Stimulated activated CD8-positive, alpha-beta memory T cell treated with anti-CD3 and anti-CD28 coated beads, Interleukin-2, amount 100 ng/mL, for 1 hour (primary cell): ENCODE data around the gene RAB36.

Experiments
- DNase-seq, 2 donors: peaks; one replicate each; pipeline ENCODE4 v3.0.0-alpha.2; 2020; ENCODE audit warnings: low read depth in 2 of 2

RAB36 gene

DNA sequence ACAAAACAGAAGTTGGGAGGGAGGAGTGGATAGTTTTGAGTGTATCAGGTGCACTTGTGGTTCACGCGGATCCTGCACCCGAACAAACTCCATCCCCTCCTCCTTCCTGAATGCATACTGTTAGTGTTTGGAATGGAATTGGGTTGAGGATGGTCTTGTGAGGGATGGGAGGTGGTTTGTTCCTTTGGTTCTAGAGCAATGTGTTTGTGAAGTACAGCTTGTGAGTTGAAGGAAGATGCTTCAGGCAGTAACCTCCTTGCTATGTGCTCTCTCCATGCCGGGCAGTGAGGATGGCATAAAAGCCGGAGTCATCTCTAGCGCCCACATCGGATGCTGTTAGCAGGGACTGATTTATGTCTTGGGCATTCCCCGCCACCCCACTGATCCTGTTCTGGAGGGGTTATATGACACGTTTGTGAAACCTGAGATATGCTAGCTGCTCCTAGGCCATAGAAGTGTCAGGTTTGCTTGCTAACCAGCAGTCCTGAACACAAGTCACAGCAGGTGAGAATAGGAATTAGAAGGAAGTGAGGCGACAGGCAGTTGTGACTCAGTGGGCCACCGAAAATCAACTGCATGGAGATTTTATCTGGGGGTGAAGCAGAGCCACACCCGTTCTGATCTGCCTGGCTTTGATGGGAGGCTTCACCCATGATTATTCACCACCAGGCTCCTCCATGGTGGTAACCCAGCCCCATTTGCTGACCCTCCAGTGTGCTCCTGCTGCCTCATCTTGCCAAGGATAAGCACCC is 37.2 kb downstream of the RAB36 start:
- DNase-seq: no peak

- no peak for DNase-seq
Observed at GRCh38 chr22:23183061-23183698, 37.9 kb downstream of the RAB36 start.

DNA sequence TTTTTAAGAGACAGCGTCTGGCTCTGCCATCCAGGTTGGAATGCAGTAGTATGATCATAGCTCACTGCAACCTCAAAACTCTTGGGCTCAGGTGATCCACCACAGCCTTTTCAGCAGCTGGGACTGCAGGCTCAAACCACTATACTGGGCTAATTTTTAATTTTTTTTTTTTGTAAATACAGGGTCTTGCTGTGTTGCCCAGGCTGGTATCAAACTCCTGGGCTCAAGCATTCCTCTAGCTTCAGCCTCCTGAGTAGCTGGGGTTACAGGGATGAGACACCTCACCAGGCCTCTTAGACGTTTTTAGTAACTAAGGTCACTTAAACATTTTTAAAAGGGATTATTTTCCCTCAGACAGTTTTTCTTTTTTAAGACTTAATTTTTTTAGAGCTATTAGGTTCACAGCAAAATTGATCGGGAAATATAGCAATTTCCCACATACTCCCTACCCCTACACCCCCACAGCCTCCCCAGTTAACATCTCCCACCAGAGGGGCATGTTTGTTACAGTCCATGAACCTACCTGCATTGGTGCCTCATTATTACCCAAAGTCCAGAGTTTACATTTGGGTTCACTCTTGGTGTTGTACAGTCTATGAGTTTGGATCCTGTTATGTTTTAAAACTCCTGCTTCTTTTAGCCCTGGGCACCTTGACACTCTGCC is 39.0 kb downstream of the RAB36 start:
- DNase-seq: no peak

- no peak for DNase-seq
Observed at GRCh38 chr22:23184764-23185113, 39.5 kb downstream of the RAB36 start.

- no peak for DNase-seq
Observed at GRCh38 chr22:23187211-23187610, 41.9 kb downstream of the RAB36 start.

GRCh38 chr22:23187871-23188700 is 42.8 kb downstream of the RAB36 start:
- DNase-seq: no peak

- no peak for DNase-seq
Observed at GRCh38 chr22:23190526-23190925, 45.2 kb downstream of the RAB36 start.

DNA sequence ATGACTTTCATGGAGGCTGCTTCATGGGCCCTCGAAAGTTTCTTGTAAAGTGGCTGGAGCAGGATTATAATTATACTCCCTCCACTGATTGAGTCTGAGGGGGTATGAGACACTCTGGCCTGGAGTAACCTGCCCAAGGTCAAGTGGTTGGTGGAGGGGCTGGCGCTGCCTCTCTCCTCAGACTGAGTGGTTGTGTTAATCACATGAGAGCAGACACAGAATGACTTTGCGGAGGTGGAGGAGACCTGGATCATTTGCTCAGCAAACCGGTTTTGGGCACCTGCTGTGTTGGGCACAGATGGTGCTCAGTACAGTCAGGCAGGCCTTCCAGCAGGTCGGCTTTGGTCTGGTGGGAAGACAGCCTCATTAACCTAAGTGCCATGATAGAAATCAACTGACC is 46.9 kb downstream of the RAB36 start:
- no peak for DNase-seq

DNA sequence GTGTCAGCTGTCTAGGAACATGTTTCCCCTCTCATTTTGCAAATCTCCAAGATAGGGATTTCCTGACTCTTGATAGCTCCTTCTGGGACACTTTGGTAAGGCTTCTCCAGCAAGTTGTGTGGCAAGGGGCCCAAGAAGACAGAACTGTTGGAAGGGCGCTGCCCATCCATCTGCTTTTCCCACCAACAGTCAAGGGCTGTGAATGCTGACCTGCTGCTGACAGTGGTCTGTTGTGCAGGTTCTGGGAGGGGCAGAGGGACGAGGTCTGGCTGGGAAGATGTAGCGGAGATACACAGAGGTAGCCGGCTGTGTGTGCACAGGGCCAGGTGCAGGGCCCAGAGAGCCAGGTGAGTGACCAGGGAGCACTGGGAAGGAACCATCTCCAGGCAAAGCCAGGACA is 47.3 kb downstream of the RAB36 start:
- DNase-seq: no peak

DNA sequence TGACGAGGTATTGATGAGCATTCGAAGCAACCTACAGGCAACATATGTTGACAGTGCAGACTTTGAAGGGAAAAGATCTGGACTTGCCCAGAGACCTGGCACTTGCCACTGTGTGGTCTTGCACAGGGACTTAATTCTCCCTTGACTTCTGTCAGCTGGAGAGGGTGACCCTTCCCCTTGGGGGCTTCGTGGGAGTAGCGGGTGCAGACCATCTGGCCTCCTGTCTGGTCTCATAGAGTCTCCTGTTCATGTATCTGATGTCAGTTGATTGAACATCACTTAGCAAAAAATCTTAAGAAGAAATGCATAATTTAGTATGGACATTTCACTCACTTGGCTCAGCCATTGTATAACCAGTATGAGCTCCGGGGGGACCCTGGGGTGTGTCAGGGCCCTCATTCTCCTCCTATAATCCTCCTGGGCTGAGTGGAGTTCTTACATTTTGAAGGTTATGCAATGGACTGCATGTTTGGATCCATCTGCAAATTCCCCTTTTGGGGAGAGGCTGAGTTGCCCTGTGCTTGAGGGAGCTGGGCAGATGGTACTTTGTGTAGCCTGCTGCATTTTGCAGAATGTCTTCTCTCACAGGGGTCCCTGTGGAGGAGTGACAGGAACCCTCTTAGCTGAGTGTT is 48.0 kb downstream of the RAB36 start:
- no peak for DNase-seq

GRCh38 chr22:23193882-23194281 is 48.6 kb downstream of the RAB36 start:
- DNase-seq: no peak

DNA sequence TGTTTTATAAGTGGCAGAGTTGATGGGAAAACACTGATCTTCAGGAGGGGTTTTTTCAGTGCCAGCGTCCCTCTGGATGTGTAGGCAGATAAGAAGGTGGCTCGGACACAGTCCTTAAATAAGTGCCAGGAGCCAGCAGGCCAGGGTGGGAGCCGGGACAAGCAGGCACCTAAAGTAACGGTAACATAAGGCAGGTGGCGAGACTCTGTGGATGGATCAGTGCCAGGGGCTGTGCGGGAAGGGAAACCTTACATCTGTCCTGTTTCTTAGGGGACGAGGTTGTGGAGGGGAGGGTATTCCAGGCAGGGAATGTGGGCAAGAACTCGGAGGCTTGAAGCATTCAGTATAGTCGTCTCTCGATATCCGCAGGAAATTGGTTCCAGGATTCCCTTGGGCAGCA is 50.9 kb downstream of the RAB36 start:
- DNase-seq: no peak

DNA sequence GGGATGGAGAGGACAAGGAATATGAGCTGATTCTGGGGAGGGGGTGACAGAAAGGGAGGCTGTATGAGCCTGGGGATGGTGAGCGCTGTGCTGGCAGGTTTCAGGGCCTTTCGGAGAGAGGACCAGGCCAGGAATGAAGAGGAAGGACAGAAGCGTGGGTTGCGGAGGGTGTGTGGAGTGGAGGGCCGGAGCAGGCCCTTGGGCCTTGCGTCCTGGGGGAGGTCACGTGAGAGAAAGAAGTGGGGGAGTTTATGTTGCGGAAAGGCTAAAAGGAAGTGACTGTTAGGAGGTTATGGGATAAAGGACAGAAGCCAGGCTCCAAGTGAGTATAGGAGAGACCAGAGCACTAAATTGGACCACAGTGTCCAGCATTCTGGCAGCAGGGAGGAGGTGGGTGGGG is 52.6 kb downstream of the RAB36 start:
- no peak for DNase-seq

DNA sequence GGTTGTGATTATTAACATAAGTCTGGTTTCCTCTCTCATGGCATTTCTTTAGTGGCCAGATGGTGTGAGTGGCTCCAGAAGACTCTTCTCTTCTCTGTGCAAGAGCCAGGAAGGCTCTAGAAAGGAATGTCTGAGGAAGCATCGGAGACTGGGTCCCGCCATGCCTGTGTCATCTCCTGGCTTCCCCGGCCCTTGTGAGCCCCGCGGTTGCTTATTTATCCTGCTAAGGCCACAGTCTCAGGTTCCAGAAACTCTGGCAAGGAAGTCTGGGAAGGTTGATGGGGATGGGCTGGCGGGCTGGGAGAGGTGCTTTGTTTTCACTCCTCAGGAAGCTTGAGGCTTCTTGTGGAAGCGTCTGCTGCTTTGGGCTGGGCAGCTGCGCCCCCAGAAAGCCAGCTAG is 53.9 kb downstream of the RAB36 start:
- DNase-seq: no peak

GRCh38 chr22:23200898-23201297 is 55.6 kb downstream of the RAB36 start:
- DNase-seq: no peak

DNA sequence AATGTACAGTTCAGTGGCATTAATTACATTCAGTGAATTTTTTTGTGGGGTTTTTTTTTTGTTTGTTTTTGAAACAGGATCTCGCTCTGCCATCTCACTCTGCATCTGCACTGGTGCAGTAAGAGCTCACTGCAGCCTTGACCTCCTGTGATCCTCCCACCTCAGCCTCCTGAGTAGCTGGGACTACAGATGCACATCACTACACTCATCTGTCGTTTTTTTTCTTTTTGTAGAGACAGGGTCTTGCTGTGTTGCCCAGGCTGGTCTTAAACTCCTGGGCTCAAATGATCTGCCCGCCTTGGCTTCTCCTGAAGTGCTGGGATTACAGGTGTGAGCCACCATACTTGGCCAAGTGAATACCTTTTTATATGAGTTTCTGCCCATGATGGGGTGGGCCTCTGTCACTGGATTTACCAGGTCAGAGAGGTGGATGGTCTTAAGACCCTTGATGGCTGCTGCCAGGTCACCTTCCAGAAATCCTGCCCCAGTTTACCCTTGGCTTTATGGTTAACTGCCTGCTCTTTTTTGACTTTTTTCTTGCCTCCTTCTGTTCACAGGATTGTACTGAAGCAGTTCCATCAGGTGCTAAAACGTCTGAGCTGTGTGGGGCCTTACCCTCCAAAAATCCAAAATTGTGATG is 57.7 kb downstream of the RAB36 start:
- no peak for DNase-seq

- DNase-seq: no peak
Observed at GRCh38 chr22:23203452-23204124, 58.3 kb downstream of the RAB36 start.

DNA sequence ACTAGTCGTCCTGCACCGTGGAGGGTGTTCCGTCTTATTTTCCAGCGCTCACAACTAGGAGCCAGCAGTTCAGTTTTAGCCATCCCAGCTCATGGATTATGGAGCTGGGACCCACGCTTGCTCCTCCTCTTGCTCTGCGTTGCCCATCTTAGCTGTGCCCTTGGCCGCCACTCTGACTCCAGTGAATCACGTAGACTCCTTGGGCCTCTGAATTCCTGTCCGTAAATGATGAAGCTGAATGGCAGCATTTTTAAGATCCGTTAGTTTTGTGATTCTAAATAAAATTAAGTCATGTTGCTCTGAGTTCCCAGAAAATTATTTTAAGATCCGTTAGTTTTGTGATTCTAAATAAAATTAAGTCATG is 58.8 kb downstream of the RAB36 start:
- DNase-seq: no peak

DNA sequence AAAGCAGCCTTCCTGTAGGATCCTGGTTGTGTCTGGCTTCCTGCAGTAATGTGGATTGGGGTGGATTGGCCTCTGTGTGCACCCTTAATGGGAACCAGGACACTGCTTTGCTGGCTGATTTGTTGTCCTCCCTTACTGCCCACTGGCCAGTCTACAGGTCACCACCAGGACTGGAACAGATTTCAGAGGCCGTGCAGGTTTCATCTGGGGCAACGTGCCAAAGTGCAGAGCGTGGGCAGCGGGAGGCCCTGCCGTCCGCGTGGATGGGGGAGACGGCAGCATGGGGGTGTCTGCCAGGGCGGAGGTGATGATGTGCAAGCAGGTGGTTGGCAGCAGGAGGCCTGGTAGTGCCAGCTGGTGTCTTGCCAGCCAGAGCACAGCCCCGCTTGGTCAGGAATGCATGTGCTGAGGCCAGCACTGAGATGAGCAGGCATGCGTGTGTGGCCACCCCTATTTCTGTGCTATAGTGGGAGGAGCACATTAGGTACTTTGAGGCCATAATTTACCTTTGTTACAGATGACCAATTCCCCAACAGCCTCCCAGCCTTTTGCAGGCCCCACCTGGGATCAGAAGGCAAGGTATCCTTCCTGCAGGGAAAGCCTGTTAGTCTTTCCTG is 59.4 kb downstream of the RAB36 start:
- DNase-seq: no peak

DNA sequence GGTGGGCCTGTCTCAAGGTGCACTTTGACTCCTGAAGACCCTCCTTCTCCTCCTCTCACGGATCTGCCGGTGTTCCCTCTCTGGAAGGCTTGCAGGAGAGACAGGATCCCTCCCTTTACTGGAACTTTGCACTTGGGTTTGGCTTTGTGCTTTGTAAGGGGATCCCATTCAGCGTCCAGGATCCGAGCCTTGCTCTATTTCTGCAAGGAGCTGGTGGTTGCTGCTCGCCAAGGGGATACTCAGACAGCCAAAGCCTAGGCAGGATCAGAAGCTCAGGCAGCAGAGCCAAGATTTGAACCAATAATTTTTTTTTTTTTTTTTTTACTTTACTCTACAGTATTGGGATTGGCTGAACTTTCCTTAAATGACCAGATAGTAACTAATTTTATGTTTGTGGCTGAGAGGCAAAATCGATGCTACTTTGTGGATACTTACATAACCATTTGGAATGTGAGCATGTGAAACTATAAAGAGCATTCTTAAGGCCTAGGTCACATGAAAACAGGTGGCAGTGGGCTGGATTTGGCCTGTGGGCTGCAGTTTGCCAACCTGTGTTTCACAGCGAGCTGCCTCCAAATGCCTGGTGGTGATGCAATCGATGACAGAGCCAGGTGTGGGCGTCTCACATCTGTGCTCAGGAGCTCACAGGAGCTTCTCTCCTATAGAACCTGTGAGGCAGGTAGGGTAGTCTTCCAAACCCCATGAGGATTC is 60.2 kb downstream of the RAB36 start:
- DNase-seq: no peak
